Stimulated activated CD4-positive, alpha-beta T cell treated with anti-CD3 and anti-CD28 coated beads, Interleukin-12 subunit alpha, Interleukin-12 subunit beta, amount 100 ng/mL, for 24 hours (primary cell): ENCODE results near the gene CPNE1.
"Not testable (repeated sequence)": the region's sequence is repeated elsewhere in the genome, so short reads cannot be mapped to it uniquely, and the experiment has no call there.

ENCODE experiments used
- DNase-seq, 2 experiments: peaks; one replicate each; pipeline ENCODE4 v3.0.0-alpha.2; 2020; ENCODE audit warnings: low read depth in 2 of 2

Gene CPNE1

DNA sequence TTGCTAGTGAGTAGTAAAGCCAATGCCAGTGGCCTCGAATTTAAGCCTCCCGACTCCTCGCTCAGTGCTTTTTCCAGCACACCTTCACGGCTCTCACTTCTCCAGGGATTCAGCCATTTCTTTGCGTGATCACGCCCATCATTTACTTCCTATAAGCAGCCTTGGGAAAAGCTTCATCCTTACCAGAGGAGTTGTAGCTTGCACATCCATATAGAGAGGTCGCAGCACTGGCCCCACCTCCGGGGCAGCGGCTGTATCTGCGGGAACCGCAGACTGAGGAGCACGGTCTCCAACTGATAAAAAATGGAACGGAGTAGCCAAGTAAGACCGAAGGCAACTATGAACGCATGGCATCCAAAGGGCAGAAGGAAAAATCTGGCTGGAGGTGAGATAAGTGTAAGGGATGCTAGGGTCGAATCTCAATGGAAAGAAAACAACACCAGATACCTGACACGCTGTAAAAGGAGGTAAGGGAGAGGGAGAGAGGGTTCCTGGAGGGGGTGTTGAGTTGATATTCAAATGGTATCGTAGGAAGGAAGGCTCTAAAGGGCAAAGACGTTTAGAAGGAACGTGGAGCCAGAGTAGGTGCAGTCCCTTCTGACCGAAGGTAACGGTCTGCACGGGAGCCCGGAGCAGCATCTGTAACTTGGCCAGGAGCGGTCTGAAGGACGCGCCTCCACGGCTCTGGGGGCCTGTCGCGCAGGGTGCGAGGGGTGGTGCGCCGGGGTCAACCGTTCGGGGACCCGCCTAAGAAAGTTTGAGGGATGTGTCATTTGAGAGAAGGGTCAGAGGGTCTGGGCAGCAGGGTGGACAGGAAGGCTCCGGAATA, 33.8 kb upstream of the CPNE1 start:
- DNase-seq: no peak

DNA sequence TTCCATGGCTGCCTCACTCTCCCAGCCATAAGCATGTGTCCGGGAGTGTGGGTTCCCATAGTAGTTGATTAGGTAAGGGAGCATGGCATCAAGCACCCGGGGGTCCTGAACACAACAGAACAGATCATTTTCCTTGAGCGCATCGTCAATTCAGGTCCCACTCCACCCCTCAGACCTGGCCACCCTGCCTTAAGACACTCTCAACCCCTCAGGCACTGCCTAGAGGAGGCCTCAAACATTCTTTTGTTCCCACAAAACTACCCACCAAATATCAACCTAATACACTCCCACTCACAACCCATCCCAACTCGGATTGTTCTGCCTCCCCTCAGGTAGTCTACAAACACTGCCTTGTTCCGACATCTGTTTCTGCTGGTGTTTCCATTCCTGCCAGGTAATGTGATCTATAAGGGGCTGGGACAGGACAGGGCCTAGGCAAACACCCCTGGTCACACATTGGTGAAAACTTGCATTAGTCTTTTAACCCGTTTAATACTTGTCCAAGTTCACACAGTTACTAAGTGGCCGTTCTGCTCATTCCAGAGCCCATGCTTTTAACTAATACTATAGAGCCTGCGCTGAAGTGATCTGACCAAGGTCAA, 33.1 kb upstream of the CPNE1 start:
- no peak for DNase-seq

DNA sequence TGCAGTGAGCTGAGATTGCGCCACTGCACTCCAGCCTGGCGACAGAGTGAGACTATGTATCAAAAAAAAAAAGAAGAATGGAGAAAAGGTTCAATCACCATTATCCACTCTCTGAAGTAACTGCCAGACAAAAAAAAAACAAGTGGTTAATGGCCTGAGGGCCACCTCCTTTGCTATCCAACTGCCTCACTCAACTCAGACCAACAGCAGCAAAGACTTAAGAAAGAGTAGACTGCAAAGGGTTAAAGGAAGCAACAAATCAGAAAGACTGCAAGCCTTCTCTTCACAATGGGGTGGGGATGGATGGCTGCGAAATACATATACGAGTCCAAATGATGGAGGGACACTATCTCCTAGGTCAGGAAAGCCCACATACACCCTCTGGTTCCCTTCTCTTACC, 31.3 kb upstream of the CPNE1 start:
- no peak for DNase-seq

DNA sequence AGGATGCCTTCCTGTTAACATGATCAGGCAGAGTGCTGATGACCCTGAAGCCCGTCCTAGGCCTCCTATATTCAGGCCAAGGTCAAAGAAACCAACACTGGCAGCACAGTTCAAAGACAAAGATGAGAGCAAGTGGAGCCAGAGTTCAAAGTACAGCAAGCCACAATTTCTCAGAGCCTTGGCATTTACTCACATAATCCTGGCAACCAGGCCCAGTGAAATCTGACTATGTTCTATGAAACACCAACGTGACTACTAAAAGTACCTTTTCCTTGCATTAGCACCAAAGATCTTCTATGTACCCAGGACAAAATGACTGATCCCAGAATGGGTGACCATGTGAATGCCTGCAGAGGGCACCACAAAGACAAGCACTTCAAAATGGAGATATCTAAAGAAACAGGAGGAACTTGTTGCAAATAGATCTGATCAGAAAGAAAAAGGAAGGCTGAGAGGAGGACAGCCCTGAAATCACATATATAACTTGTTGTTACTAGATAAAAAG, 30.6 kb upstream of the CPNE1 start:
- DNase-seq: no peak

GRCh38 chr20:35690265-35690664, 25.6 kb upstream of the CPNE1 start:
- no peak for DNase-seq

GRCh38 chr20:35686872-35687271, 22.2 kb upstream of the CPNE1 start:
- not testable (repeated sequence) for DNase-seq

DNA sequence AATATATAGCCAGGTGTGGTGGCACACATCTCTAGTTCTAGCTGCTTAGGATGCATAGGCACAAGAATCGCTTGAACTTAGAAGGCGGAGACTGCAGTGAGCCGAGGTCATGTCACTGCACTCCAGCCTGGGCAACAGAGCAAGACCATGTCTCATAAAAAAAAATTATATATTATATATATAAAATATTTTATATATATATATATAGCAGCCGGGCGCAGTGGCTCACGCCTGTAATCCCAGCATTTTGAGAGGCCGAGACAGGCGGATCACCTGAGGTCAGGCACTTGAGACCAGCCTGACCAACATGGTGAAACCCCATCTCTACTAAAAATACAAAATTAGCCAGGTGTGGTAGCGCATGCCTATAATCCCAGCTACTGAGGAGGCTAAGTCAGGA, 20.7 kb upstream of the CPNE1 start:
- not testable (repeated sequence) for DNase-seq

DNA sequence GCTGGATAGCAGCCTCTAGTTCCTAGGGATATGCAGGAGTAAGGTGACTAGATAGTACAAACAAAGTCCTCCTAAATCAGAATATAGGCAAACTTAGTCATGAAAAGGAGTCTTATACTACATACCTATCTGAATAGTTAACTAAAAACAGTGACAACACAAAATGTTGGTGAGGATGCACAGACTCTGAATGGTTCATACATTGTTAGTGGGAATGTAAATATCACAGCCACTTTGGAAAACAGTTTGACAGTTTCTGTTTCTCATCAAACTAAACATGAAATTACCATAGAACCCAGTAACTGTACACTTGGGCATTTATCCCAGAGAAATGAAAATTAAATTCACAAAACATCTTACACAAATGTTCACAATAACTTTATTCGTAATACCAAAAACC, 17.3 kb upstream of the CPNE1 start:
- no peak for DNase-seq

DNA sequence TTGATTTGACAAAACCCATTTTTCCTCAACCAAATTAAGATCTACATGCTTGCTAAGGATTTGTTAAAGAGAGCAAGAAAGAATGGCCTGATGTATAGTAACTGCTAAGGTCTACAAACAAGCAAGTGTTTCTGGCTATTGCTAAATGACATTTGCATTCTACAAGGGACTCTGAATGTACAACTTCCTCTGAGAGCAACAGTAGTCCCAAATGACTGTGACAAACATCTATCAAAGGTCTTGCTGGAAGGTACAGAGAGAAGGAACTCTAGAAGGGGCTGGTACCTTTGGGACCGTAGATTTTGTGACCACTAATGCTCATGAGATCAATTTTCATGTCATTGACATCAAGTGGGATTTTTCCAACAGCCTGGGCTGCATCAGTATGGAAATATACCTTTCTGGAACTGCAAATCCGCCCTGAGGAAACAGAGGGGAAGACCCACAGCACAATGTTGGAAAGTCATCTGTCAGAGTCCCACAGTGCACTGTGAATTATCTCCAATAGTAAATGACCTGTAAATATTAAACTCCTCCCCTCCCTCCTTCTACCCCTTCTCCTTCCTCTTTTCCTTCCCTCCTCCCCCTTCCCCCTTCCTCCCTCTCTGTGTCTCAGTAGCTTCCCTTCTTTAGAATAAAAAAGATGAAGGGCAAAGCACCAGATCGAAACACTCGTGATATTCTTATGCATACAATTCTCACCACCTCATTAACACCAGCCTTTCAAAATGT, 15.9 kb upstream of the CPNE1 start:
- DNase-seq: no peak

- DNase-seq: no peak
These were observed 10.2 kb upstream of the CPNE1 start for GRCh38 chr20:35674921-35675320.

DNA sequence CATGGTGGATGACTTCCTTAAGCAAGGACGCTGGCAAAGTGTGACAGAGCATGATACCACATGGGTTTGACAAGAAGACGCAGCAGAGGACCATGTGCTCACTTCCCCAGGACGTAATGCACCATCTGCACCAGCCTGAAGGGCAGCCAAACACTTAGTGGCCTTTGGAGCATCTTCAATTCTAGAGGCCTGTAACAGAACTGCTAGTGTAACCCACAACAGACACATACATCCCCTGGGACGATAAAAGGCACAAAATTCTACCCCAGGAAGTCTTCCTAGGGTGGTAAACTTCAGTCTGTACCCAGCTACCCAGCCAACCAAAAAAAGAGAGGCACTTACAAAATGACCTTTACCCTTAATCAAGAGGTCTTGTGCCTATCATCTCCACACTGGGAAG, 9.2 kb upstream of the CPNE1 start:
- DNase-seq: no peak

- DNase-seq: no peak
These were observed 5.0 kb upstream of the CPNE1 start for GRCh38 chr20:35669681-35670080.

DNA sequence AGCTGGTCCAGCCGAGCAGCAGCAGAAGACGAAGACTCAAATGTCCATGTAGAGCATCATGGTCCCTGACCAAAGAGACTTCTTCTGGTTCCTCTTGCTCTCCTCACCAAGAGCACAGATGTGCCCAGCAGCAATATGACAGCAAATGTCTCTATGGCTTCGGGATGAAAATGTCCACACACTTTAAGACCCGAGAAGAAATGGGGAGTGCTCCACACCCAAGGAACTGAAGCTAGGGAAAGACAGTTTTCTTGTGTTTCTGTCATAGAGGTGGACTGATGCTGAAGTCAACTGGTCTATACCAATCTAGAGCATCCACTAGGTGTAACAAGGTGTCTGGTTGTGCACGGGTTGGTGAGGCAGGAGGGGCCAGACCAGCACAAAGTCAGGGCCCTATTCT, 4.5 kb upstream of the CPNE1 start:
- DNase-seq: no peak

GRCh38 chr20:35665949-35666288, 1.2 kb upstream of the CPNE1 start:
- no peak for DNase-seq

GRCh38 chr20:35663516-35664465, 909 bp downstream of the CPNE1 start:
- peak; percentile 31 to 38 for DNase-seq

GRCh38 chr20:35662551-35662950, 2.1 kb downstream of the CPNE1 start:
- DNase-seq: no peak

DNA sequence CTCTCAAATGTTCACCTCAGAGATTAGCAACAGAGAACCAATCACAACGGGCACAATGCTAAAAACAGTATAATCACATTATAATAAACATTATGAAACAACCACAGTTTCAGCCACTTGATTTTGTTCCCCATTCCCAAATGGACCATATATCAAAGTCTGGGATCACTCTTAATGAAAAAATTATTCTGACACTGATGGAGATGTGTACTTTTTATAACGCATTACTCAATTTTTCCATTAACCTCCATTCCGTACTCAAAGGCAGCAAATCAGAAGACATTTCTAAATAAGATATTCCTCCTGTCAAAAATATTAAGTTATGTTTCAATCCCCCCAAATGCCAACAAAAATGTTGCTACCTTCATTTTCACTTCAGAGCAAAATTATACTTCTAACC, 2.8 kb downstream of the CPNE1 start:
- no peak for DNase-seq

- no peak for DNase-seq
These were observed 3.6 kb downstream of the CPNE1 start for GRCh38 chr20:35661053-35661452.

DNA sequence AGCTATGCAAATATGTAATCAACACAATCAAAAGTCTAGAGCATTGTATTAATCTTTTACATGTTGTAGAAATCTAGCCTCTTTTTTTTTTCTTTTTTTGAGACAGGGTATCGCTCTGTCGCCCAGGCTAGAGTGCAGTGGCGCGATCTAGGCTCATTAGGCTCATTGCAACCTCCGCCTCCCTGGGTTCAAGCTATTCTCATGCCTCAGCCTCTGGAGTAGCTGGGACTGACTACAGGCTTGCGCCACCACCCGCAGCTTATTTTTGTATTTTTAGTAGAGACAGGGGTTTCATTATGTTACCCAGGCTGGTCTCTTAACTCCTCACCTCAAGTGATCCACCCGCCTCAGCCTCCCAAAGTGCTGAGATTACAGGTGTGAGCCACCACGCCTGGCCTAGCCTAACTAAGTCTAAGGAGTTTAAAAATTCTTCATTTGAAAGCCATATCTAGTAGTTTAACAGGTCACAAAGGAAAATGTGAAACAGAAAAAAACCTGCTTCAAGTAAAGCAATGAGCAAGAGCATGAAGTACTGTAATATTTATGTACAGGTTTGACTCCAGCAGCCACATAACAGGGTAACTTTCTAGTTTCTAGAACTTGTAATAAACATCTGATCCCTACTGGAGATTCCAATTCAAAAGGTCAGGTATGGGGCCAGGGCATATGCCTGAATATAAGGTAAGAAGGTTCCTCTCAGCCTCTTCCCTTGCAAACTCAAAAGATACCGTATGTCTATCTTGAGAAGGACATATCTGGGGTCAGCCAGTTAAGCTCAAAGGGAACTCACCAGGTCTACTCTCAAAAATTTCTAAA, 4.4 kb downstream of the CPNE1 start:
- no peak for DNase-seq

- DNase-seq: no peak
These were observed 7.4 kb downstream of the CPNE1 start for GRCh38 chr20:35657271-35657670.

DNA sequence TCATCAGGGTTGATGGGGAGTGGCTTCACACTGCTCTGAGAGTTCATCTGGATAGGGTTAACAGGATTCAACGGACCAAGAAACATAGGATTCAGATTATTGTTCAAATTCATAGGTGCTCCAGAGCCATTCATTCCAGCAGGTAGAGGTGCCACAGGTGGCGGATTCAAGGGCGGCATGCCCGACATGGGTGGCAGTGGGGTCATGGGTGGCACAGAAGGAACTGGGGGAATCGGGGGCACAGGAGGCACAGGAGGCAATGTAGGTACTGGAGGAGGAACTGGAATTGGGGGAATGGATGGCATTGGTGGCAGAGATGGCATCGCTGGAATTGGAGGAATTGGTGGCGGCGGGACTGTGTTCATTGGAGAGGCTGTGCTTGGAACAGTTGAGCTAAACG, 10.3 kb downstream of the CPNE1 start:
- DNase-seq: no peak
